ENCODE results near the gene HS3ST1. TPM values are rescaled to one million over a fixed set of nuclear protein-coding genes. Genes with fewer than 3 reads are reported as not detected.
A peak's percentile ranks its signal among the peaks of the same experiment; 100 is the strongest.

Gene HS3ST1
- polyA plus RNA-seq, 3 donors = 0.01 to 0.02 TPM; not detected in 1

DNA sequence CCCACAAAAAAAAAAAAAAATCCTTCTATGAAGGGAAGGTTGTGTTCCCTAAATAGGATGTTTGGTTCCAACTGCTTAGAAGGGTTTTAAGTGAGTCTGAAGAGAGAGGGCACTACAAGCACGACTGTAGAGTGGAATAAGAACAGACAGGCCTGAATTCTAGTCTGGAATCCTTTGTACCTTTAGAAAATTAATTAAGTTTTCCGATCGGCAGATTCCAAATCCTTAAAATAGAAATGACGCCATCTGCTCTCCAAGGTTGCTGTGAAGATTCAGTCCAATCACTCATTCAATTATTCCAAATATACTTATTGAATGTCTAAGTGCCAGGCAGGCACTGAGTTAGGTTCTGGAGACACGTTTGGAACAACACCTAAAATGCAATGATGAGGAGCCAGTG lies 3.8 kb downstream of the HS3ST1 start:
- TF ChIP-seq, protein P1, sequence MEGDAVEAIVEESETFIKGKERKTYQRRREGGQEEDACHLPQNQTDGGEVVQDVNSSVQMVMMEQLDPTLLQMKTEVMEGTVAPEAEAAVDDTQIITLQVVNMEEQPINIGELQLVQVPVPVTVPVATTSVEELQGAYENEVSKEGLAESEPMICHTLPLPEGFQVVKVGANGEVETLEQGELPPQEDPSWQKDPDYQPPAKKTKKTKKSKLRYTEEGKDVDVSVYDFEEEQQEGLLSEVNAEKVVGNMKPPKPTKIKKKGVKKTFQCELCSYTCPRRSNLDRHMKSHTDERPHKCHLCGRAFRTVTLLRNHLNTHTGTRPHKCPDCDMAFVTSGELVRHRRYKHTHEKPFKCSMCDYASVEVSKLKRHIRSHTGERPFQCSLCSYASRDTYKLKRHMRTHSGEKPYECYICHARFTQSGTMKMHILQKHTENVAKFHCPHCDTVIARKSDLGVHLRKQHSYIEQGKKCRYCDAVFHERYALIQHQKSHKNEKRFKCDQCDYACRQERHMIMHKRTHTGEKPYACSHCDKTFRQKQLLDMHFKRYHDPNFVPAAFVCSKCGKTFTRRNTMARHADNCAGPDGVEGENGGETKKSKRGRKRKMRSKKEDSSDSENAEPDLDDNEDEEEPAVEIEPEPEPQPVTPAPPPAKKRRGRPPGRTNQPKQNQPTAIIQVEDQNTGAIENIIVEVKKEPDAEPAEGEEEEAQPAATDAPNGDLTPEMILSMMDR (IDR thresholded peaks at IDR 0.05) = no peak
- no peaks in the 10 kb centered on the region for H3K36me3 ChIP-seq (replicated peaks in 1 of 2; ENCODE audit: control insufficient read depth in 1 of 2, insufficient read depth in 2 of 2, low read length in 2 of 2)
- WGBS (ENCODE audit: insufficient coverage) = 100% methylated on average over 2 of the region's 5 CpGs
- peaks cover 20 to 28% of the 10 kb centered on the region in 2 donors for H3K4me1 ChIP-seq (ENCODE audit: control insufficient read depth in 1 of 2, insufficient read depth in 2 of 2, low read length in 2 of 2)
- H3K36me3 Mint-ChIP-seq = peaks cover 4 to 9% of the 10 kb centered on the region in 2 donors
- no peak overlapping the region for H3K4me3 Mint-ChIP-seq
- no peaks in the 10 kb centered on the region for H4K20me1 ChIP-seq (ENCODE audit: insufficient read depth, low read length)
- intact Hi-C loops (cut with micrococcal nuclease) = loop anchor here in 1 of 2 donors (10.0 kb wide), 2 partner anchors 840 to 870 kb away; no protein-coding TSS in a partner anchor
- peaks cover 21% of the 10 kb centered on the region for H3K4me1 Mint-ChIP-seq
- peaks cover 27 to 35% of the 10 kb centered on the region in 2 donors for H3K27me3 ChIP-seq (ENCODE audit: control insufficient read depth in 2 of 2, insufficient read depth in 2 of 2, low read length in 2 of 2)
- H3K27me3 Mint-ChIP-seq (ENCODE audit: low read depth in 3 of 3) = peaks cover 37 to 40% (median 37%) of the 10 kb centered on the region in 3 donors
- H2AFZ ChIP-seq (ENCODE audit: insufficient read depth, low read depth, low read length, poor library complexity, severe bottlenecking) = no peak overlapping the region
- no peak overlapping the region for H3K4me3 ChIP-seq (replicated peaks in 1 of 3; ENCODE audit: low read depth in 2 of 3, low read length in 3 of 3)
- H3K79me2 ChIP-seq (ENCODE audit: insufficient read depth, low read length) = no peaks in the 10 kb centered on the region
- no peak overlapping the region for H3K27ac Mint-ChIP-seq
- DNase-seq = no peak
- no peak overlapping the region for H3K27ac ChIP-seq (ENCODE audit: low read depth in 1 of 2, low read length in 2 of 2)
- peaks cover 0 to 14% (median 5%) of the 10 kb centered on the region in 7 donors for H3K9me3 Mint-ChIP-seq
- no peak overlapping the region for H3K9ac ChIP-seq (ENCODE audit: insufficient read depth, low read length, poor library complexity, severe bottlenecking)
- H3K9me3 ChIP-seq (replicated peaks in 1 of 2; ENCODE audit: control insufficient read depth in 1 of 2, insufficient read depth in 1 of 2, low read length in 2 of 2) = peaks cover 0 to 19% of the 10 kb centered on the region in 2 donors
- H3K4me2 ChIP-seq (replicated peaks; ENCODE audit: extremely low read depth, low read length, poor library complexity, severe bottlenecking) = no peak overlapping the region

DNA sequence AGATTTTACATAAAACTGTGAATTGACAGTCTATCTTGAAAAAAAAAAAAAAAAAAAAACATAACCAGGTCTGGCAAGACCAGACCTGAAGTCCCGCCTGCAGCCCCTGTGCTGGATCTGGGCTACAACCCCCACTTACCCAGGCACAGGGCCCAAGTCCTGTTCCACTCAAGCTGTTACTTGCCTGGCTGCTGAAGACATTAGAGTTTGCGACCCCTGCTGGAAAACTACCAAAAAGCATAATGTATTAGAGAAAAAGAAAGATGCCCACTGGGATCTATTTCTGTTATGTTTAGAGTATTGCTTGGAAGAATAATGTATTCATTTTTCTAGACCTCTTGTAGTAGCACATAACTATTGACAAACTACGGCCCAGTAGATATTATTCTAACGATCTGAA lies 4.7 kb downstream of the HS3ST1 start:
- Histone ChIP-seq H2AFZ (ENCODE audit: insufficient read depth, low read depth, low read length, poor library complexity, severe bottlenecking) (no peak overlapping the region), H3K79me2 (ENCODE audit: insufficient read depth, low read length) (no peaks in the 10 kb centered on the region), H4K20me1 (ENCODE audit: insufficient read depth, low read length) (no peaks in the 10 kb centered on the region), H3K4me2 (replicated peaks; ENCODE audit: extremely low read depth, low read length, poor library complexity, severe bottlenecking) (no peak overlapping the region), H3K36me3 (replicated peaks in 1 of 2; ENCODE audit: control insufficient read depth in 1 of 2, insufficient read depth in 2 of 2, low read length in 2 of 2) (no peaks in the 10 kb centered on the region), H3K9me3 (replicated peaks in 1 of 2; ENCODE audit: control insufficient read depth in 1 of 2, insufficient read depth in 1 of 2, low read length in 2 of 2) (peaks cover 0 to 19% of the 10 kb centered on the region in 2 donors), H3K9ac (ENCODE audit: insufficient read depth, low read length, poor library complexity, severe bottlenecking) (no peak overlapping the region), H3K4me1 (ENCODE audit: control insufficient read depth in 1 of 2, insufficient read depth in 2 of 2, low read length in 2 of 2) (peaks cover 12 to 20% of the 10 kb centered on the region in 2 donors), H3K27me3 (ENCODE audit: control insufficient read depth in 2 of 2, insufficient read depth in 2 of 2, low read length in 2 of 2) (peaks cover 21 to 27% of the 10 kb centered on the region in 2 donors), H3K27ac (ENCODE audit: low read depth in 1 of 2, low read length in 2 of 2) (no peak overlapping the region), H3K4me3 (replicated peaks in 1 of 3; ENCODE audit: low read depth in 2 of 3, low read length in 3 of 3) (no peak overlapping the region)
- TF ChIP-seq, protein P1 (IDR thresholded peaks at IDR 0.05) = peak; percentile 57
- H3K4me1 Mint-ChIP-seq = peaks cover 16% of the 10 kb centered on the region
- peak in 2 of 3 donors; percentile 22 to 27 for DNase-seq
- H3K27me3 Mint-ChIP-seq (ENCODE audit: low read depth in 3 of 3) = peaks cover 28 to 32% (median 30%) of the 10 kb centered on the region in 3 donors
- H3K4me3 Mint-ChIP-seq = no peak overlapping the region
- H3K36me3 Mint-ChIP-seq = peaks cover 3 to 7% of the 10 kb centered on the region in 2 donors
- peaks cover 0 to 10% (median 4%) of the 10 kb centered on the region in 7 donors for H3K9me3 Mint-ChIP-seq
- no CpG with 5 or more reads among the region's 4 CpGs for WGBS (ENCODE audit: insufficient coverage)
- H3K27ac Mint-ChIP-seq = no peak overlapping the region
- intact Hi-C loops (cut with micrococcal nuclease) = loop anchor here in 1 of 2 donors (10.0 kb wide), 2 partner anchors 839 to 869 kb away; no protein-coding TSS in a partner anchor

All from CD14-positive monocyte (primary cell).